A673 (cell line): ENCODE measurements around the gene SETD3. TPM values are rescaled to one million over a fixed set of nuclear protein-coding genes. Genes with fewer than 3 reads are reported as not detected.

ENCODE experiments used
- BruUV-seq: library from RNA; stranded (reverse); fragments of 400-500 nt; replicated peaks from 2 replicates; lab custom pipeline; 2021; lab: Mats Ljungman, UMichigan
- CTCF ChIA-PET: fragments of 300-600 bp; sonication (Branson Sonifier 250); formaldehyde crosslinking; loops from one replicate; lab custom pipeline; 2022; ENCODE audit warnings: antibody characterized with exemption; lab: Charles Lee
- POLR2A ChIA-PET: fragments of 300-600 bp; sonication (Branson Sonifier 250); formaldehyde crosslinking; loops from one replicate; lab custom pipeline; 2022; ENCODE audit warnings: antibody characterized with exemption; ENCODE audit not compliant: low non-redundant PET; lab: Charles Lee
- DNase-seq: peaks from one replicate; pipeline ENCODE4 v3.0.0-alpha.2; 2015; ENCODE audit warnings: low spot score
- H3K27ac ChIP-seq: fragments of 200-600 bp; sonication (generic); 2 replicates; pipeline ENCODE4 v1.5.1; 2016; ENCODE audit warnings: mixed run types, low read depth, mild to moderate bottlenecking, mixed read lengths, antibody characterized with exemption, low read length; ENCODE audit not compliant: poor library complexity, severe bottlenecking
- H3K27me3 ChIP-seq: fragments of 200-600 bp; sonication (generic); replicated peaks from 2 replicates; pipeline ENCODE4 v1.6.1; 2017; ENCODE audit warnings: mixed run types, low read depth, mild to moderate bottlenecking, mixed read lengths, antibody characterized with exemption, low read length; ENCODE audit not compliant: insufficient read depth, poor library complexity
- H3K36me3 ChIP-seq: fragments of 200-600 bp; sonication (generic); 2 replicates; pipeline ENCODE4 v1.6.1; 2016; ENCODE audit warnings: mixed run types, mild to moderate bottlenecking, mixed read lengths, antibody characterized with exemption, low read length; ENCODE audit not compliant: insufficient read depth, poor library complexity, severe bottlenecking
- H3K4me1 ChIP-seq: fragments of 200-600 bp; sonication (generic); 2 replicates; pipeline ENCODE4 v1.6.1; 2017; ENCODE audit warnings: mixed run types, mild to moderate bottlenecking, mixed read lengths, antibody characterized with exemption, low read length; ENCODE audit not compliant: insufficient read depth, poor library complexity, severe bottlenecking
- H3K4me3 ChIP-seq: fragments of 200-600 bp; sonication (generic); 2 replicates; pipeline ENCODE4 v1.5.1; 2016; ENCODE audit warnings: low read depth, mixed run types, mild to moderate bottlenecking, mixed read lengths, low read length; ENCODE audit not compliant: poor library complexity, severe bottlenecking
- H3K9me3 ChIP-seq: fragments of 200-600 bp; sonication (generic); 2 replicates; pipeline ENCODE4 v1.6.1; 2016; ENCODE audit warnings: mixed run types, low read depth, mild to moderate bottlenecking, mixed read lengths, antibody characterized with exemption, low read length; ENCODE audit not compliant: poor library complexity, severe bottlenecking
- EZH2 ChIP-seq: fragments of 200-600 bp; sonication (generic); IDR thresholded peaks from 2 replicates; pipeline ENCODE4 v1.6.1; 2017; ENCODE audit warnings: borderline replicate concordance, low read depth, mild to moderate bottlenecking, mixed read lengths, antibody characterized with exemption, low read length; ENCODE audit not compliant: poor library complexity, severe bottlenecking
- intact Hi-C: fragments of 100-400 bp; cut with micrococcal nuclease; formaldehyde crosslinking; loops from one replicate; pipeline ENCODE4 v1.10.0; 2022; ENCODE audit not compliant: unreplicated experiment
- total RNA-seq: library from RNA; stranded (reverse); gene quantifications from 2 replicates; pipeline ENCODE4 v1.2.3, GENCODE V29; 2021
- TF ChIP-seq, protein P1 (sequence below): fragments of 300-800, 200-600 bp; sonication (generic); conservative IDR thresholded peaks from 2 replicates; pipeline ENCODE4 v1.5.1; 2017; ENCODE audit warnings: low read depth, mild to moderate bottlenecking, antibody characterized with exemption, low read length, moderate library complexity, mixed read lengths

Gene SETD3
- total RNA-seq, 1 experiment from 2014 or later, result 46.4 TPM

DNA sequence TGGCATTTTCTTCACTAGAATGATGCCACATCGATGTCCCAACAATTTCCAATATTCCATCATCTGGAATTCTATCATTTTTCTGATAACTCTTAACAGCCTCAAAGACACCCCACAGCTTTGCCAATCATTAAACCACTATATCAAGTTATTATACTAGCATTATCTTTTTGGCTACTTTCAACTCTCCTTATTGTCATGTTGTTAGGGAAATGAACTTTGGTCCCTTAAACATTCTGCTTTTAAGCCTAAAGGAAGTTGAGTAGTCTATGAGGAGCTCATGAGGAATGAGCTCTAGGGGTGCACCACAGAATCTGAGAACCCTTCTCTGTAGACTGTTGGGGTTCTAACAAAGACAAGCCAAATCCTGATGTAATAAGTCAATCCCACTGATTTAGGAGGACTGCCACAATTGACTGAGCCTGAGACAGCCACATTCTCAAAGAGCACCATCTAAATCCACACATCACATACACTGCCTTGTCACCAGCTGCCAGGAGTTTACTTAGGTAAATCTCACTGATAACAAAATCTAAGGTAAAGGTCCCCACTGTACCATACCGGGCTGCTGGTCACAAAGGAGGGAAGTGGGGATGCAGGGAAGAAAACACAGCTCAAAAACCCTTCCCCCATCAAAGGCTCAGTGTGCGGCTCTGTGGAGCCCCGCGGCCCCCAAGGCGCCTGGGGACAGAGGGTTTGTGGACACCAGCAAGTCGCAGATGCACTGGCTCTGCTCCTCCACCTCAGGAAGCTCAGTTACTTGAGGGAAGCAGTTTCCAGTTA is 58.2 kb downstream of the SETD3 start:
- no peak for DNase-seq
- H3K27me3 ChIP-seq, result no peaks in the 10 kb centered on the region
- BruUV-seq, result no TSS peak
- CTCF ChIA-PET, result no interaction called here
- TF ChIP-seq, protein P1, sequence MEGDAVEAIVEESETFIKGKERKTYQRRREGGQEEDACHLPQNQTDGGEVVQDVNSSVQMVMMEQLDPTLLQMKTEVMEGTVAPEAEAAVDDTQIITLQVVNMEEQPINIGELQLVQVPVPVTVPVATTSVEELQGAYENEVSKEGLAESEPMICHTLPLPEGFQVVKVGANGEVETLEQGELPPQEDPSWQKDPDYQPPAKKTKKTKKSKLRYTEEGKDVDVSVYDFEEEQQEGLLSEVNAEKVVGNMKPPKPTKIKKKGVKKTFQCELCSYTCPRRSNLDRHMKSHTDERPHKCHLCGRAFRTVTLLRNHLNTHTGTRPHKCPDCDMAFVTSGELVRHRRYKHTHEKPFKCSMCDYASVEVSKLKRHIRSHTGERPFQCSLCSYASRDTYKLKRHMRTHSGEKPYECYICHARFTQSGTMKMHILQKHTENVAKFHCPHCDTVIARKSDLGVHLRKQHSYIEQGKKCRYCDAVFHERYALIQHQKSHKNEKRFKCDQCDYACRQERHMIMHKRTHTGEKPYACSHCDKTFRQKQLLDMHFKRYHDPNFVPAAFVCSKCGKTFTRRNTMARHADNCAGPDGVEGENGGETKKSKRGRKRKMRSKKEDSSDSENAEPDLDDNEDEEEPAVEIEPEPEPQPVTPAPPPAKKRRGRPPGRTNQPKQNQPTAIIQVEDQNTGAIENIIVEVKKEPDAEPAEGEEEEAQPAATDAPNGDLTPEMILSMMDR, result no peak
- TF ChIP-seq EZH2, result no peak
- H3K9me3 ChIP-seq, result no peaks in the 10 kb centered on the region
- H3K4me1 ChIP-seq, result peaks cover 5% of the 10 kb centered on the region
- POLR2A ChIA-PET, result no interaction called here
- intact Hi-C loops, result no loop called here
- H3K4me3 ChIP-seq, result no peak overlapping the region
- no peaks in the 10 kb centered on the region for H3K36me3 ChIP-seq
- no peak overlapping the region for H3K27ac ChIP-seq

DNA sequence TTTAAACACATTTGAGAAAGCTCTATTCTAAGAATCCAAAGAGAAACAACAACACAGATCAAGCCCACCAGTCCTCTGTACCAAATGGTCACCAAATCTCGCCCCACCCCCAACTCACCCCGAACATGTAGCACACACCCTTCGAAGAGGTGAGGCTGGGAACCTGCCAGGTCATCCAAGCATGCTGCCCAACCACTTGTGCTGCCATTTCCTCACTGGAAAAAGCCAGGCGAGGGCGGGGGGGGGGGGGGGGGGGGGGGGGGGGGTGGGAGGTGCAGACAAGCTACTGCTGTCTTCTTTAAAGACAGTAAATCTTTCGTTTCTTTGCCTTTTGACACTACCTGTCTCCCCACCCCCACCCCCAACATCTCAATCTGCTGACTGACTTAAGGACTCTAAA is 59.9 kb downstream of the SETD3 start:
- intact Hi-C loops, result no loop called here
- CTCF ChIA-PET, result no interaction called here
- DNase-seq, result no peak

DNA sequence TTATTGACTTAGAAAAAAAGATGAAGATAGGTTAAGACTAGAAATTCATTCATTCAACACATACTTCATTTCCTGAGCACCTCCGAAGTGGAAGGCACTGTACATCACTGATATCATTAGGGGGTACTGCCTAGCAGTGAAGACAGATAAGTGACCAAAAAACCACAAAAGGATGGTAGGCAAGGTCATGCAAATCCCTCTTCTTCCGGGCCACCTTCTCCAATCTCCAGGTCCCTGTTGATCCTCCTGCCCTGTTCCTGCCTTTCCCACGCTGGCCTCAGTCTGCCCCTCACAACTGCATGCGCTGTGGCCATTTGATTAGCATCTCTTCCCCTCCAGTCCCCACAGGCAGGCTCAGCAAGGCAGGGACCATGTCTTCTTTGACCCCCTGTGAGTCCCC is 60.8 kb downstream of the SETD3 start:
- Histone ChIP-seq H3K27me3 (no peaks in the 10 kb centered on the region), H3K4me1 (peaks cover 9% of the 10 kb centered on the region), H3K9me3 (no peaks in the 10 kb centered on the region), H3K4me3 (no peak overlapping the region), H3K36me3 (no peaks in the 10 kb centered on the region), H3K27ac (no peak overlapping the region)
- ChIA-PET CTCF (no interaction called here), POLR2A (no interaction called here)
- DNase-seq, result no peak
- no TSS peak for BruUV-seq
- TF ChIP-seq EZH2, result no peak
- TF ChIP-seq, protein P1, result no peak
- intact Hi-C loops, result no loop called here

More for the DNA sequence above, 59.9 kb downstream of the SETD3 start:
- peaks cover 1% of the 10 kb centered on the region for H3K4me1 ChIP-seq
- POLR2A ChIA-PET, result no interaction called here
- no peak overlapping the region for H3K27ac ChIP-seq
- no TSS peak for BruUV-seq
- no peaks in the 10 kb centered on the region for H3K9me3 ChIP-seq
- no peaks in the 10 kb centered on the region for H3K36me3 ChIP-seq
- TF ChIP-seq EZH2, result no peak
- TF ChIP-seq, protein P1, result no peak
- H3K27me3 ChIP-seq, result no peaks in the 10 kb centered on the region
- H3K4me3 ChIP-seq, result no peak overlapping the region
